DMS114 treated with DMSO at 0.1 percent for 48 hours (cell line): ENCODE results near the gene GOPC.
"Not testable (repeated sequence)": the region's sequence is repeated elsewhere in the genome, so short reads cannot be mapped to it uniquely, and the experiment has no call there.

Experiments
- DNase-seq: peaks from one replicate; lab custom pipeline; 2025; ENCODE audit not compliant: unreplicated experiment; lab: John Stamatoyannopoulos, UW

Gene GOPC

DNA sequence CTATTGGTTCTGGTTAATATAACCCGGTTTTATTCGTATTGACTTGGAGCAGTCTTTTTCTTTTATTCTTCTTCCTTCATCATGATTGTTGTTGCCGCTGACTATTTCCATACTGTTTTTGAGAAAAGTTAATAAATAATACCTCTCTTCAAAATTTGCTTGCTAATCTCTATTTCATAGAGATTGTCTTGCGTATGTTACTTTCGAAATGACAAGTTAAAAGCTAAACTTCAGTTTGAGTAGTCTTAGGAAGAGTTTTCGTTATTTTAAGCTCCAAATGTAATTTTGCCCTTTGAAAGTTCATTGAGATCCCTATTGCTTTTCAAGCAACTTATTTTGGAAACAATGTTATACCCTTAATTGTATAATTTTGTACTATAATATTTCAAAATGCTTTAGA lies 83.4 kb downstream of the GOPC start:
- no peak for DNase-seq

- DNase-seq, result not testable (repeated sequence)
Observed at GRCh38 chr6:117517995-117518394, 84.3 kb downstream of the GOPC start.

DNA sequence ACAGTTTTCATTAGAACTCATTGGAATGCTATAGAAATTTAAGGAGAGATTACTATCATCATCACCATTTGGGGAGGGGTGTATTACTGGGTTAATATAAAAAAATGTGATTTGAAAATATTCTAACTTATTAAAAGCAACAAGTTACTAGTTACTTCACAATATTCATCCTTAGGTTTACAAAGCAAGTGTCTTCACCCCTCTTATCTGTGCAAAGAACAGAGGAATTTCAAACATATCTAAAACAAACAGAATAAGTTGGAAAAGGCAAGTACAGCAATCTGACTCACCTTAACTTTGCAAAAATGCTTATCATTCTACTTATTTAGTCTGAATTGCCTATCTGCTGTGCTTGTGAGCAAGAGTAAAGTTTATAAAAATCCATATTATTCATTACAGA lies 87.0 kb downstream of the GOPC start:
- no peak for DNase-seq

DNA sequence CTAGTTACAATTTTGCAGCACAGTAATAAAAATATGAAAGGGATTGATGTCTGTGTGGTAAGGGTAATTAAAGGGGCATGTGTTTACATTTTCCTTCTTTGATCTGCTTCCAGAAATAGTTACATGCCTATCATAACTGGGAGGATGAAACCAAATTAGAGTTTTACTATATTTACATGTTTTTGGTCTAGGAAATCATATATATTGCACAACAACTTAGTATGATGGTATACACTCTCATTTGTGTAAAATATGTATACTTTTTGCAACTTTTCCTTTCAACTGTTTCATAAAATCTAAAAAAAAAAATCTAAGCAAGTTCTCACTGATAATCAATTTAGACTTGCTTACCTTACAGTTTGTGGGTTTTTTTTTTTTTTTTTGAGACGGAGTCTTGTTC lies 87.7 kb downstream of the GOPC start:
- no peak for DNase-seq

DNA sequence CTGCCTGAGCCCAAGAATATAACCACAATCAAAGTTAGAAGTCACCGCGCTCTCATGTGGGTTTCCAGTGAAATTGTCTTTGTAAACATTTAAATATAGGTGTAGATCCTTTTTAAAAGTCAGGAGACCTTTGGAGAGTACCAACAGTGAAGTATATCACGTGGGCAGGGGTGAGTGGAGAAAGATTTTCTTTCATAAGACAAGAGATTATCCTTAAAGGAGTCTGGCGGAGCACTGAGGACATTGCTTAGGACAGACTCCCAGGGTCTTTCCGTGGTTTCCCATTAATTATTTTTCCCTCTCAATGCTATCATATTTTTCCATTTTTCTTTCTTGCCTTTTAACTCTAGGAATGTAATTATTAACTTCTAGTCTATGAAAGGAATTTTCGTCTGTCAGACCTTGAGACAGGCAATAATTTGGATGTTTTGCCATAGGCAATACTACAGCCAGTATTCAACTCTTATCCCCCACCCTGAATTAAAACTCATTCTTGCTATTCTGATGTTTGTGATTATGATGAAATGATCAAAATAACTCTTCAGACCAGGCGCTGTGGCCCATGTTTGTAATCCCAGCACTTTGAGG lies 88.4 kb downstream of the GOPC start:
- DNase-seq, result no peak

GRCh38 chr6:117512987-117513573 lies 89.2 kb downstream of the GOPC start:
- DNase-seq, result no peak

DNA sequence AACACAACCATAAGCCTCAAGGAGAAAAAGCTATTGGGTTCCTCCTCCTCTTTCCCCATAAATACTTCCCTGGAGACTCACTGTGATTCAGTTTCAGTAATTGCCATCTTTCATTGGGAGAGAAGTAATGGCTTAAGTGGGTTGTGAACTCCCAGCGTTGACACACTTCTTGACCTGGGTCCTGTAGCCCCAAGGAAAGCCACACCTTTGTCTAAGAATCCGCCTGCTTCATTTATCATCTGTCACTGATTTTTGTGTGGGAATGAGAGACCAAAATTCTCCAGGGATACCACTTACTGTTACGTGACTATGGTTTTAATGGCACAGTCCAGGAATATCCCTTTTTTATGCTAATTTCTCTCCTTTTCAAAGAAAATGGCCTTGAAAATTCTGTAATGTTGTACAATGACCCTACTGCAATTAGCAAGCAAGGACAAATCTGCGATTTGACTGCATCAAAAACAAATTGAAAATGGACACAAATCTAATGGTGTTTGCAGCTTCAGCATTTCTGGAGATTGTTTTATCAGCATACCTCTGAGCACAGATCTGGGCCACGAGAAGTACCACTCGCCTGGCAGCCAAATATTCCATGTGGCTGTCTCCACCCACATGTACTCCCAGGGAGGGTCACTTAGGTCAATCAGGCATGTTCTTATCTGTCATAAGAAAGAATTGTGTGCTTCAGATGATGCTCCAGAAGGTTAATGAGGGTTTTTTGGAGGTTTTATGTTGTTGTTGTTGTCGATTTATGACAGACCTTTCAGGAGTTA lies 90.1 kb downstream of the GOPC start:
- DNase-seq, result no peak
